T-cell (primary cell): ENCODE measurements around the gene C1orf21. TPM values are rescaled to one million over a fixed set of nuclear protein-coding genes. Genes with fewer than 3 reads are reported as not detected.

Experiments
- ATAC-seq, 4 experiments: fragments of 200-7000 bp in 3 of 4; fragments of 150-1000 bp in 1 of 4; cut with Tn5 transposase; replicated peaks in 1 of 4; 1 replicate in 3 of 4; 2 replicates in 1 of 4; pipeline ENCODE4 v1.10.0; 2021; ENCODE audit warnings: moderate library complexity in 3 of 4, mild to moderate bottlenecking in 2 of 4, moderate number of reproducible peaks in 1 of 4
- CTCF ChIA-PET, 2 donors: fragments of 300-600 bp; sonication (Branson Sonifier 250); formaldehyde crosslinking; loops; one replicate each; lab custom pipeline; 2022; ENCODE audit warnings: antibody characterized with exemption in 2 of 2; lab: Charles Lee
- POLR2A ChIA-PET, 2 donors: fragments of 300-600 bp; sonication (Branson Sonifier 250); formaldehyde crosslinking; loops; one replicate each; lab custom pipeline; 2022; ENCODE audit warnings: antibody characterized with exemption in 2 of 2; lab: Charles Lee
- DNase-seq, 35 experiments: peaks; one replicate each; pipeline versions ENCODE4 v3.0.0 to v3.0.0-alpha.2; 2013 to 2023
- H3K27ac ChIP-seq: one replicate; pipeline ENCODE4 v1.5.1; 2013; ENCODE audit warnings: low read length
- H3K27me3 ChIP-seq, 2 experiments: replicated peaks in 1 of 2; 1 replicate in 1 of 2; 2 replicates in 1 of 2; pipeline versions ENCODE4 v1.6.1 to v1.7.0; 2013; ENCODE audit warnings: low read length in 1 of 2, mixed read lengths in 1 of 2; ENCODE audit not compliant: control insufficient read depth in 2 of 2, insufficient read depth in 2 of 2; ENCODE audit errors: extremely low read depth in 1 of 2
- H3K36me3 ChIP-seq, 2 donors: 1 replicate in 1 of 2; 2 replicates in 1 of 2; pipeline versions ENCODE4 v1.6.1 to v1.7.0; 2013; ENCODE audit warnings: low read length in 1 of 2; ENCODE audit not compliant: control insufficient read depth in 2 of 2, insufficient read depth in 1 of 2; ENCODE audit errors: extremely low read depth in 1 of 2
- H3K4me1 ChIP-seq, 2 experiments: 1 replicate in 1 of 2; 2 replicates in 1 of 2; pipeline versions ENCODE4 v1.6.1 to v1.7.0; 2013; ENCODE audit warnings: low read length in 2 of 2, mixed read lengths in 1 of 2; ENCODE audit not compliant: insufficient read depth in 2 of 2, control insufficient read depth in 1 of 2; ENCODE audit errors: extremely low read depth in 1 of 2
- H3K4me3 ChIP-seq, 2 donors: 1 replicate in 1 of 2; 2 replicates in 1 of 2; pipeline versions ENCODE4 v1.5.1 to v1.7.0; 2013; ENCODE audit warnings: mild to moderate bottlenecking in 2 of 2, low read length in 1 of 2, moderate library complexity in 1 of 2; ENCODE audit not compliant: control insufficient read depth in 1 of 2; ENCODE audit errors: extremely low read depth in 1 of 2
- H3K9me3 ChIP-seq: 2 replicates; pipeline ENCODE4 v1.7.0; 2013
- H3K27ac Mint-ChIP-seq, 2 donors: one replicate each; pipeline ENCODE4 v1.8.0; 2020 to 2021; ENCODE audit warnings: mild to moderate bottlenecking in 2 of 2, mixed read lengths in 2 of 2
- H3K27me3 Mint-ChIP-seq, 2 donors: one replicate each; pipeline ENCODE4 v1.8.0; 2021 to 2022; ENCODE audit warnings: mixed read lengths in 2 of 2
- H3K36me3 Mint-ChIP-seq: one replicate; pipeline ENCODE4 v1.8.0; 2021; ENCODE audit warnings: mixed read lengths
- H3K4me1 Mint-ChIP-seq, 3 donors: one replicate each; pipeline ENCODE4 v1.8.0; 2020 to 2022; ENCODE audit warnings: mixed read lengths in 3 of 3, mild to moderate bottlenecking in 1 of 3
- H3K4me3 Mint-ChIP-seq, 3 donors: one replicate each; pipeline ENCODE4 v1.8.0; 2020 to 2022; ENCODE audit warnings: mild to moderate bottlenecking in 3 of 3, mixed read lengths in 3 of 3, moderate library complexity in 3 of 3
- H3K9me3 Mint-ChIP-seq, 3 donors: one replicate each; pipeline ENCODE4 v1.8.0; 2020 to 2022; ENCODE audit warnings: mixed read lengths in 3 of 3
- WGBS: methylation state at CpG from one replicate; pipeline ENCODE4 v1.1.5; 2013; ENCODE audit warnings: missing lambda C conversion rate; ENCODE audit not compliant: insufficient coverage; 5-methylcytosine and 5-hydroxymethylcytosine counted together
- total RNA-seq, 35 experiments: library from RNA in 6 of 35; stranded (reverse) in 6 of 35; fragments of 120-200 nt in 1 of 35; gene quantifications; one replicate each; pipeline versions ENCODE4 v1.2.1 to v1.2.4 and lab custom pipeline; 2013 to 2026

The C1orf21 gene
- total RNA-seq, 5 donors from 2014 or later (not counting 1 experiment from before 2014, with no cell fraction given) = 1.4 to 17.2 (median 5.9) TPM

DNA sequence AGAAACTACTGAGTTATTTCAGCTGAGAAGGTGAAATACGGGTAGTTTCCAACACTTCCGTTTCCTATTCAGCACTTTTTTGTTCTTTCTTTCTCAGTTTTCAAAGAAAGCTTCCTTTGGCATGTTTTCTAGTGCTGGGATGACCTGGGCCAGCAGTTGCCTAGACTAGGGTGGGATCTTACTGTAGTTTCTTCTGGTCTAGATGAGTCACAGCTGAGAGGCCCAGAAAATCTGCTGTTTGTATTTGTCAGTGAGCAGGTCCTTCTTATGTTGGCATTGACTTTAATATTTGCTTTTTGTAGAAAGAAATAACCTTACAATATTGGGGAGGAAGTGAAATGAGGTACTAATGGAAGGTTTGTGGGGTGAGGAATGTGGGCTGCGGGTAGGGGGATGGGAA, 22.2 kb downstream of the C1orf21 start:
- no peaks in the 10 kb centered on the region for H3K27me3 ChIP-seq
- ATAC-seq (no peak), DNase-seq (no peak)
- H3K4me1 ChIP-seq = no peaks in the 10 kb centered on the region
- H3K9me3 Mint-ChIP-seq = no peaks in the 10 kb centered on the region
- WGBS = 83% methylated on average over 1 of the region's 3 CpGs
- H3K27me3 Mint-ChIP-seq = peaks cover 0 to 3% of the 10 kb centered on the region in 2 donors
- H3K4me1 Mint-ChIP-seq = peaks cover 0 to 2% (median 0%) of the 10 kb centered on the region in 3 donors
- no peak overlapping the region for H3K4me3 ChIP-seq
- ChIA-PET CTCF (interaction anchor here in 1 of 2 donors (0.5 kb wide), 1 partner anchor 1958 kb away, joined by 3 read pairs; no protein-coding TSS in a partner anchor), POLR2A (no interaction called here)
- no peaks in the 10 kb centered on the region for H3K9me3 ChIP-seq
- H3K27ac Mint-ChIP-seq = no peak overlapping the region
- no peaks in the 10 kb centered on the region for H3K36me3 ChIP-seq
- no peak overlapping the region for H3K27ac ChIP-seq
- no peak overlapping the region for H3K4me3 Mint-ChIP-seq
- H3K36me3 Mint-ChIP-seq = no peaks in the 10 kb centered on the region

DNA sequence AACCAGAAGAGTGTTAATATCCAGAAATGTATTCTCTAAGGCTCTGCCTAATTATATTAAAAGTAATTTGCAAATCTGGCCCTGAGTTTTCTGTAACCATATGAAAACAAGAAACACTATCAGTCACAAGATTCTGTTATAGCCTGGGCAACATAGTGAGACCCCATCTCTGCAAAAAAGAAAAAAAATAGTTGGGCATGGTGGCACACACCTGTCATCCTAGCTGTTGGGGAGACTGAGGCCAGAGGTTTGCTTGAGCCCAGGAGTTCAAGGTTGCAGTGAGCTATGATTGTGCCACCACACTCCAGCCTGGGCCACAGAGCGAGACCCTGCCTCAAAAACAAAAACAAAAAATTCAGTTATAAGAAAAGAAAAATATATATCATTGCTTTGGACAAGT, 25.6 kb downstream of the C1orf21 start:
- ChIA-PET CTCF (no interaction called here), POLR2A (no interaction called here)
- Mint-ChIP-seq H3K27me3 (peaks cover 0 to 7% of the 10 kb centered on the region in 2 donors), H3K27ac (no peak overlapping the region), H3K9me3 (no peaks in the 10 kb centered on the region), H3K36me3 (no peaks in the 10 kb centered on the region), H3K4me3 (no peak overlapping the region), H3K4me1 (peaks cover 0 to 2% (median 0%) of the 10 kb centered on the region in 3 donors)
- ATAC-seq (no peak), DNase-seq (no peak)
- Histone ChIP-seq H3K27me3 (no peaks in the 10 kb centered on the region), H3K27ac (no peak overlapping the region), H3K4me3 (no peak overlapping the region), H3K4me1 (no peaks in the 10 kb centered on the region), H3K36me3 (no peaks in the 10 kb centered on the region), H3K9me3 (no peaks in the 10 kb centered on the region)
- no CpG with 5 or more reads among the region's 1 CpG for WGBS

DNA sequence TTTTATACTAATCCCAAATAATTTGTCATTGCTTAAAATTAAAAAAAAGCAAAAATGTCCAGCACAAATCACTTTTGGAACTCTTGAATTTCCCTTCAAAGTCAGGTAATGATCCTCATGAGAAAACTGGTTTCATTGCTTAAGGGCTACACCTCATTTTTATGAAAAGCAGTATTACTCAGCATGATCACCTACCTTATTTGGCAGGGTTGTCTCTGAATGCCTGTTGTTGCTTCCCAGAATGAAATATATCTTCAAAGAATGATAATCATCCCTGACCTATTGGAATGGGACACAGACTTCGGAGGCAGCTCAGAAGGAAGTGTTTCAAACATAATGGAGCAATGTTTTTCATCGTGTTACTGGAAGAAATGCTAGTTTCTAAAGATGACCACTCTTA, 29.7 kb downstream of the C1orf21 start:
- no peaks in the 10 kb centered on the region for H3K27me3 ChIP-seq
- WGBS = no CpG with 5 or more reads among the region's 2 CpGs
- DNase-seq (no peak), ATAC-seq (no peak)
- ChIA-PET CTCF (no interaction called here), POLR2A (no interaction called here)
- peaks cover 0 to 11% of the 10 kb centered on the region in 2 donors for H3K27me3 Mint-ChIP-seq
- no peak overlapping the region for H3K4me3 ChIP-seq
- H3K27ac Mint-ChIP-seq = no peak overlapping the region
- no peaks in the 10 kb centered on the region for H3K36me3 Mint-ChIP-seq
- H3K4me1 ChIP-seq = no peaks in the 10 kb centered on the region
- no peak overlapping the region for H3K27ac ChIP-seq
- H3K4me1 Mint-ChIP-seq = peaks cover 0 to 4% (median 0%) of the 10 kb centered on the region in 3 donors
- H3K4me3 Mint-ChIP-seq = no peak overlapping the region
- no peaks in the 10 kb centered on the region for H3K9me3 Mint-ChIP-seq
- H3K9me3 ChIP-seq = no peaks in the 10 kb centered on the region
- no peaks in the 10 kb centered on the region for H3K36me3 ChIP-seq

DNA sequence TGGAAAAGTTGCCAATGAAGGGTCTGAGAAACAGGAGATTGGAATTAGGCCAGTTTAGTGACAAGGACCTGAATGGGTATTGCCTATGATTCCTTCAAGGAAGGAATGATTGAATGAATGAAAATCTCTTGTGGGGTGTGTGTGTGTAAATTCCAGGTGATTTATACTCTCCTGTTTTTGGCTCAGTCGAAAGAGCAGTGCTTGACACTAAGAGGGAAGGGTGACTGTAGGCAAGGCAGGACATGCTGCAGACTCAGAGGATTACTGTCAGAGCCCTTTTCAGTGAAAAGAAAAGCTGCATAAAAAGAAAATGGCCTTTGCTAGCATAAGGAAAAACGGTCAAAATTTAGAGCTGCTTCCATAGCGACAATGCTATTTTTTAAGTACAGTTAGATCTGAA, 30.1 kb downstream of the C1orf21 start:
- no peak overlapping the region for H3K4me3 Mint-ChIP-seq
- CTCF ChIA-PET = no interaction called here
- no peaks in the 10 kb centered on the region for H3K36me3 Mint-ChIP-seq
- Histone ChIP-seq H3K27me3 (no peaks in the 10 kb centered on the region), H3K4me1 (no peaks in the 10 kb centered on the region), H3K27ac (no peak overlapping the region), H3K36me3 (no peaks in the 10 kb centered on the region), H3K4me3 (no peak overlapping the region), H3K9me3 (no peaks in the 10 kb centered on the region)
- POLR2A ChIA-PET = no interaction called here
- 100% methylated on average over 1 of the region's 3 CpGs for WGBS
- ATAC-seq (no peak), DNase-seq (no peak)
- H3K27me3 Mint-ChIP-seq = peaks cover 0 to 11% of the 10 kb centered on the region in 2 donors
- no peaks in the 10 kb centered on the region for H3K9me3 Mint-ChIP-seq
- peaks cover 0 to 4% (median 0%) of the 10 kb centered on the region in 3 donors for H3K4me1 Mint-ChIP-seq
- H3K27ac Mint-ChIP-seq = no peak overlapping the region

DNA sequence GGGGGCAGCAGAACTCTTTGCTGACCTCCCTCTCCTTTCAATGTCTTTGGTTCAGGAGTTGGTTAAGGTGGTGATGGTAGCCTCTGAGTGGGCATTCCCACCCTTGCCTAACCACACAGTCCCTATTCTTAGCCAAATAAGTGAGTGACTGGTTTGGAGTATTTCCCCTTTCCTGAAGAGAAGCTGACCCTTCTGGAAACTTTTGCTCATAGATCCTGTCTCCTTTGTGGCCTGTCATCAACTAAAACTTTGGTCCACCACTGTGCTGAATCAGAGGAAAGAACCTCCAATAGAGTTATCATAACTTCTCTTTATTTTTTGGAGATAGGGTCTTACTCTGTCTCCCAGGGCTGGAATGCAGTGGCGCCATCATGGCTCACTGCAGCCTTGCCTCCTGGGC, 31.1 kb downstream of the C1orf21 start:
- no peaks in the 10 kb centered on the region for H3K36me3 Mint-ChIP-seq
- ChIA-PET CTCF (interaction anchor here in 1 of 2 donors (0.7 kb wide), 1 partner anchor 156 kb away, joined by 3 read pairs; no protein-coding TSS in a partner anchor), POLR2A (no interaction called here)
- no peak overlapping the region for H3K4me3 Mint-ChIP-seq
- H3K4me3 ChIP-seq = no peak overlapping the region
- peaks cover 0 to 10% of the 10 kb centered on the region in 2 donors for H3K27me3 Mint-ChIP-seq
- H3K27ac ChIP-seq = no peak overlapping the region
- no peak overlapping the region for H3K27ac Mint-ChIP-seq
- no peaks in the 10 kb centered on the region for H3K36me3 ChIP-seq
- H3K9me3 ChIP-seq = no peaks in the 10 kb centered on the region
- ATAC-seq (no peak), DNase-seq (no peak)
- WGBS = no CpG with 5 or more reads among the region's 1 CpG
- H3K9me3 Mint-ChIP-seq = no peaks in the 10 kb centered on the region
- H3K27me3 ChIP-seq = no peaks in the 10 kb centered on the region
- no peaks in the 10 kb centered on the region for H3K4me1 ChIP-seq
- H3K4me1 Mint-ChIP-seq = peaks cover 0 to 4% (median 0%) of the 10 kb centered on the region in 3 donors

DNA sequence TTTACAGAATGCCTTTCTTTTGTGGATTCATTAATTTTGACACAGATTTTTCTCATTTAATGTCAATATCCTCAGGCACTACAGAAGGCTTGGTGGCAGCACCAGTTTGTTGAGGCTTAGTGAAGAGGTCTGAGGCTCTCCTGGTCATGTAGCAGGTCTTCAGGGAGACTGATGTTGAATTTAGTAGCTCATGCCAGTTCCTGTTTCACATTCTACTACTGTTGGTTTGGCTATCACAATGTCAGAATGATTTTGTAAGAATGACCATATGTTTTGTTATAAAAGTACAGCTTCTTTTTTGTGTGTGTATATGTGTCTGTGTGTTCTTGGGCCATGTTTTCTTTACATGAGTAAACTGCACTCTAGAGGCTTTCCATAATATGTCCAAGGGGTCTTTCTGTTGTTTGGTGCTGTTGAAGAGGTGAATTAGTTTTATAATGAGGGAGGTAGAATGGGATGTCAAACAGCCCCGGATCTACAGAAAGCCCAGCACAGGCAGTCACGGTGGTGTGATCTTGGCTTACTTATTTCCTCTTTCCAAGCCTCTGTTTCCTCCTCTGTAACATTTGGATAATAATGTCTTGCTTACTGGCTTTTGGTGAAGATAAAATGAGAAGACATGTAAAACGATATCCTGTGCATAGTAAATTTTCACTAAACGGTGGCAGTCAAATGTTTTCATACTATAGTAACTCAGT, 32.0 kb downstream of the C1orf21 start:
- Mint-ChIP-seq H3K27ac (no peak overlapping the region), H3K4me1 (peaks cover 0 to 4% (median 0%) of the 10 kb centered on the region in 3 donors), H3K4me3 (no peak overlapping the region), H3K36me3 (no peaks in the 10 kb centered on the region), H3K27me3 (peaks cover 0 to 11% of the 10 kb centered on the region in 2 donors), H3K9me3 (no peaks in the 10 kb centered on the region)
- POLR2A ChIA-PET = no interaction called here
- Histone ChIP-seq H3K27me3 (no peaks in the 10 kb centered on the region), H3K4me1 (no peaks in the 10 kb centered on the region), H3K9me3 (no peaks in the 10 kb centered on the region), H3K4me3 (no peak overlapping the region), H3K36me3 (no peaks in the 10 kb centered on the region), H3K27ac (no peak overlapping the region)
- ATAC-seq (no peak), DNase-seq (no peak)
- CTCF ChIA-PET = interaction anchor here (0.5 to 0.7 kb wide), 2 partner anchors 157 to 388 kb away, joined by 3 read pairs; no protein-coding TSS in a partner anchor
- WGBS = no CpG with 5 or more reads among the region's 4 CpGs
